GM19372 (cell line): ENCODE measurements around the gene CEBPZOS.

Source experiments
- ATAC-seq: cut with Tn5 transposase; IDR thresholded peaks from one replicate; pipeline ENCODE4 v1.9.1; 2021; ENCODE audit warnings: mild to moderate bottlenecking, low read depth, moderate library complexity; ENCODE audit not compliant: unreplicated experiment

CEBPZOS gene

DNA sequence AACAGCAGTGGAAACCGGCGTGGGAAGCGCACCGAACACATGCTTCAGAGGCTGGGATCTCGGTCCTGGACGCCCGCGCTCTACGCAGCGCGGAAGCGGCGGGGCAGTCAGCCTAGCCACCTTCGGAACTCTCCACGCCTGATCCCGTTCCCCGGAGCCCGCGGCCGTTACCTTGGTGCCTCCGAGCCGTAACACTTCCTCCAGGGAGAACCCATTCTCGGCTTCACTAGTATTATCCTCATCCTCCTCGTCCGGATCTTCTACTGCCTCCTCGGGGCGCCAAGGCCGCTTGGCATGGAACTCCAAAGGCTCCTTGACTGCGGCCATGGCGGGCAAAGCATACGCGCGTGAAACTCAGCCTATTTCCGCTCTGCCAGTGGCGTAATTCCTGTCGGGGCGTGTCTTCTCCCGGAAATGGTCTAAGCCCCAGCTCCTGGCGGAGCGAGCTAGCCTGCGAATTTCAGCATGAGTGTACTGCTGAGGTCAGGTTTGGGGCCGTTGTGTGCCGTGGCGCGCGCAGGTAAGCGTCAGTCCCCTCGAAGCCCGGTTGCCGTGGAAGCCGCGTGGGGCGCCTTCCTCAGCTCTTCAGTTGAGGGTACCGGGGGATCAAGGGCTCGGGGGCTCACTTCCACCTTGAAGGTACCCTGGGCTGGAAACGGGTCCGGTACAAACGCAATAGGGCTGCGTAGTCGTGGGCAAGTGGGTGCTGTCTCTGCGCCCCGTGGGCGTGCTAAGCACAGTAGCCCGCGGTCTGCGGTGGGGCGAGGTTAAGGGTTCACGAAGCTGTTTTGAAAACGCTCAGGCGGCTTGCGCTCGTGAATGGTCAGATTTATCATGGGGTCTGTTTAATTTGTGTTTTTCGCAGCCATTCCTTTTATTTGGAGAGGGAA lies 35.2 kb downstream of the CEBPZOS start, which contains the start of the genes CEBPZ and NDUFAF7:
Gene CEBPZ, minus strand, starts transcription at position 356 of the 890 bp plus-strand sequence. Its CDS starts 29 bp downstream, at position 327.
Gene NDUFAF7, plus strand, starts transcription at position 418 of the 890 bp plus-strand sequence. Its CDS starts 48 bp downstream, at position 466.
- ATAC-seq, result peak; percentile 90

DNA sequence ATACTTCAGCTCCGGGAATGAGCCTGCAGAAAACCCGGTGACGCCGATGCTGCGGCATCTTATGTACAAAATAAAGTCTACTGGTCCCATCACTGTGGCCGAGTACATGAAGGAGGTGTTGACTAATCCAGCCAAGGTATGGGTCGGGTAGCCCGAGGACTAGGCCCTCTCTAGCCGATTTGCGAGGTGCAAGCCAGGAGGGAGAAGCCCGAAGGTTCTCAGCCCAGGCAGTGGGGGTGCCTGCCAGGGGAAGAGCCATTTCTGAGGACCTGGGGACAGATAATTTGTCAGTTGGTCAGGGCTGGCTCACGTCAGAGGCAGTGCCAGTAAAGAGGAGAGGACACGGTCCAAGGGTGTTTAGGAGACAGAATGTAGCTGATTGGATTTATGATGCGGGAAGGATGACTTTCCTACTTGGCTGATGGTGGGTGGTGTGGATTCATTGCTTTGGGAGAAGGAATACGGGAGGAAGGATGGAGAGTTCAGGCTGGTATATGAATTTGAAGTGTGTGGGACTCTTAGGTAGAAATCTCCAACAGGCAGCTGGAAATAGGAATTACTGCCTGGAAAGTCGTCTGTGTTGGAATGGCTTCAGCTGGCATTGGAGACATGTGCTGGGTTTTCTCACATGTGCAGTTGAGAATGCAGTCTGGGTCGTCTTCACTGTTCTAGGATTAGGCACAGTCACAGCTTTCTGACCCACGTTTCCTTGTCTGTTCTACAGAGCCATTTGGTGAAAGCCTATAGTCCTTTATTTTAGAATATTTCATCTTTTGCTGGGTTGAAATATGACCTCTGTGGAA lies 36.0 kb downstream of the CEBPZOS start:
- ATAC-seq, result no peak

DNA sequence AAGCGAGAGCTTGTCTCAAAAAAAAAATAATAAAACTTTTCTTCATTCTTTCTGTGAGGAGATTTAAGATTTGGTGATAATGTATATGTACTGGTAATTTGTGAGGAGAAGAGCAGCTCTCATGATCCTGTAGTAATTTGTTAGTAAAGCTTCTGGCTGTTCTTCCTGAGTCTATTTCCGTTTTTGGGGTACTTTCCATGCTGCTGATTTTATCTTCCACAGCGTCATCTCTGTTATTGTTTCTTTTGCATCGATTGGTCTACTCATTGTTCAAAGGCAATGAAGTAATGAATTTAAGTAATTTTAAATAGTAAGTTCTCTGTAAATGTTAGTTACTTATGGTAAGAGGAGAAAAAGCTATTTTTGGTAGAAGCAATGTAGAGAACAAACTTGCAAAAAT lies 47.1 kb downstream of the CEBPZOS start:
- no peak for ATAC-seq

DNA sequence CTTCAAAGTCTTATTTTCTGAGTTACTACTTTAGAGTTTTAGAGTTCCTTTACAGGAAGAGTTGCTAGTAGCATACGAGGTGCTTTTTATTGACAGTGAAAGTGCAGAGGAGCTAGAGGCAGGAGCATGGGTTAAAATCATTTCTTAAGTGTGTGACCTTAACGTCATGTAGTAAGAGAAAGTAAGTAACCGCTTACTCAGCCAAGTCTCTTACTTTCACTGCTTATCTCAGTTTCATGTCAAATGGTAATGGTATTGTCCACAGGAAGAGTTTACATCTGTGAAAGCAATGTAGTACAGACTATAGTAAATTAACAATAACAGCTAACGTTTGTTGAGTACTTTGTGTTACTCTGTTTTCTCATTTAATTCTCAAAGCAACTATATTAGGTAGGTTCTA lies 47.7 kb downstream of the CEBPZOS start:
- ATAC-seq, result no peak

DNA sequence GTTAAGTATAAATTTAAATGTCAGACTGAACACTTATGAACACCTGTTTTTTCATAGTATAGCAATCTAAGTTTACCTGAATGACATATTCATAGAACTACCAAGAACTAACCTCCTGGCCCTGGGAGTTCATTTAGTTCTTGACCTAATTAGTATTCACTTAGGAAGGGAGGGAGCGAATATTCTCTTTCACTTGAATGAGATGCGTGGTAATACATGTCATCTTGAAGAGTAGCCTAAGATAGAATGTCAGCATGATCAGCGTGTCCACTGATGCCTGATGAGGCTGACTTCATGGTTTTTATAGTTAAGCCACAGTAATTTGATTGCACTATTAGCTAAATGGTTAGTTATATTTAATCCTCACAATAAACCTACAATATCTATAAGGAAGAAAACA lies 48.5 kb downstream of the CEBPZOS start:
- no peak for ATAC-seq

DNA sequence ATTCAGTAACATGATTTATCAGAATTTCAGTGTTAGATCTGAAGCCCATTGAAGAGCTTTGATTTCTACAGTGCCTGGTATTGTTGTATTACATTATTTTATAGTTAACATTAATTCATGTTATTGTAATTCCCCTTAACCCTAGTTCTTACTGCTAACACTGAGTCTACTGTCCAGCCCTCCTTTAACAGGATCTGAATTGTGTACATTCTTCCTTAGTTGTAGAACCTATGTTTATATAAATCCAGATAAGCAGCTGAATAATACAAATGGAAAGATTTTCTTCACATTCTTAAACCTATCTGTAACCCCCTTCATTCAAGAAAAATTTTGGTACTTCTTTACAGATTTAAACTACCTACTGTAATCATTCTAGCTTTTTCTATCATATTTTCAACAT lies 49.9 kb downstream of the CEBPZOS start:
- no peak for ATAC-seq

DNA sequence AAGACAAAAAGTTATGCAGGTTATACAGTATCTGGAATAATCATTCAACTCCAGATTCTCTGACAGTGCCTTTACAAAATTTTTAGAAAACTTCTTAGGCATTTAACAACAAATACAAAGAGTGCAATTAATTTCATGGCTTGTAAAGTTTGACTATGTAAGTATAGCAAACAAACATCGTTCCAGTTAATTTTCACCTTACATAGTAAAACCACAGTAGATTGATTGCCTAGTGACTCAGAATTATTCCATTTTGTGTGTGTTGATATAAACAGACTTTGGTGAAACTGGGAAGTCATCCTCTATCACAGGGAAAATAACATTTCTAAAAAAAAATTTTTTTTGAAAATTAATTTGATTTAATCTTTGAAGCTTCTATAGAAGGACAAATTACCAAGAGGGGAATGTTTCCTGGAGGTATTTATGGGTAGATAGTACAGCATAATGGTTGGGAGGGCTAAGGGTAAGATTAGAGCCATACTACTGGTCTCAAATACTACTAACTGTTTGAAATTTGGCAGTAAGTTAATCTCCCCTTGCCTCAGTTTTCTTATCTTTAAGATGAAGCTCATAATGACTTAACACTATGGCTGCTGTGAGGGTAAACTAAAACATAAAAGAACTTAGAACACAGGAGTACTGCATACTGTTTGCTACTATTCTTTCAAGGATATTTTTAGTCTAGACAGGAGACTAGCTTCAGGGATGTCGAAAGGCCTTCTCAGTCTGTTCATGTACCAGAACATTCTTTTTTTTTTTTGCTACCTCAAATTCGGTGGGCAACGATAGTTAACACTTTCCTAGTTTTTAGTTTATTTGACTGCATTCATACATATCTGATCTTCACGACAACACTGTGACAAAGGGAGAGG lies 54.8 kb downstream of the CEBPZOS start:
- no peak for ATAC-seq
